CD4-positive, alpha-beta T cell treated with Interleukin-4 for 1 hour (primary cell): ENCODE data around the gene TOMM34.

Source experiments
- DNase-seq, 2 donors: peaks; one replicate each; pipeline ENCODE4 v3.0.0-alpha.2; 2020 to 2022

The TOMM34 gene

GRCh38 chr20:44961870-44962267 lies 1.7 kb upstream of the TOMM34 start:
- no peak for DNase-seq

GRCh38 chr20:44961011-44961869 lies 1.0 kb upstream of the TOMM34 start:
- DNase-seq: no peak

- DNase-seq: peak; percentile 56 to 61
These were observed 527 bp downstream of the TOMM34 start for GRCh38 chr20:44959638-44960102.

- DNase-seq: no peak
These were observed 1.0 kb downstream of the TOMM34 start for GRCh38 chr20:44959082-44959637.

GRCh38 chr20:44958276-44958675 lies 1.9 kb downstream of the TOMM34 start:
- no peak for DNase-seq

- DNase-seq: no peak
These were observed 3.8 kb downstream of the TOMM34 start for GRCh38 chr20:44956410-44956809.

GRCh38 chr20:44955270-44955669 lies 4.9 kb downstream of the TOMM34 start:
- no peak for DNase-seq

GRCh38 chr20:44954211-44954610 lies 6.0 kb downstream of the TOMM34 start:
- DNase-seq: no peak

GRCh38 chr20:44952731-44953130 lies 7.5 kb downstream of the TOMM34 start:
- DNase-seq: no peak

- DNase-seq: no peak
These were observed 9.8 kb downstream of the TOMM34 start for GRCh38 chr20:44950368-44950767.

- DNase-seq: no peak
These were observed 11.7 kb downstream of the TOMM34 start for GRCh38 chr20:44948513-44948912.

GRCh38 chr20:44948107-44948506 lies 12.1 kb downstream of the TOMM34 start:
- DNase-seq: no peak

- DNase-seq: no peak
These were observed 13.8 kb downstream of the TOMM34 start for GRCh38 chr20:44946271-44946852.

- no peak for DNase-seq
These were observed 14.9 kb downstream of the TOMM34 start for GRCh38 chr20:44945261-44945660.

GRCh38 chr20:44943828-44944227 lies 16.4 kb downstream of the TOMM34 start:
- no peak for DNase-seq

GRCh38 chr20:44942264-44942973 lies 17.8 kb downstream of the TOMM34 start:
- DNase-seq: no peak

GRCh38 chr20:44941120-44941691 lies 19.0 kb downstream of the TOMM34 start:
- no peak for DNase-seq

- DNase-seq: no peak
These were observed 21.6 kb downstream of the TOMM34 start for GRCh38 chr20:44938637-44939036.

GRCh38 chr20:44936510-44936909 lies 23.7 kb downstream of the TOMM34 start:
- DNase-seq: no peak

GRCh38 chr20:44932916-44933315 lies 27.3 kb downstream of the TOMM34 start:
- DNase-seq: no peak

GRCh38 chr20:44931911-44932310 lies 28.3 kb downstream of the TOMM34 start:
- DNase-seq: no peak

GRCh38 chr20:44930517-44931168 lies 29.6 kb downstream of the TOMM34 start:
- DNase-seq: no peak

GRCh38 chr20:44928595-44928994 lies 31.6 kb downstream of the TOMM34 start:
- no peak for DNase-seq
